Measurements from ENCODE around the gene LMBR1L. TPM values are rescaled to one million over a fixed set of nuclear protein-coding genes. Genes with fewer than 3 reads are reported as not detected.
"Not testable (repeated sequence)": the region's sequence is repeated elsewhere in the genome, so short reads cannot be mapped to it uniquely, and the experiment has no call there.

Gene LMBR1L
- total RNA-seq: 53.1 TPM

GRCh38 chr12:49110464-49111155 lies at the start of gene LMBR1L:
LMBR1L (minus strand) TSS chr12:49110847; CDS start chr12:49110555, 292 bp downstream.
- peak; percentile 98 for DNase-seq (ENCODE audit: low spot score)

GRCh38 chr12:49160399-49160798 lies 49.8 kb upstream of the LMBR1L start:
- DNase-seq (ENCODE audit: low spot score): no peak

GRCh38 chr12:49154221-49154620 lies 43.6 kb upstream of the LMBR1L start:
- no peak for DNase-seq (ENCODE audit: low spot score)

GRCh38 chr12:49147384-49147783 lies 36.7 kb upstream of the LMBR1L start:
- DNase-seq (ENCODE audit: low spot score): no peak

GRCh38 chr12:49146406-49146805 lies 35.8 kb upstream of the LMBR1L start:
- DNase-seq (ENCODE audit: low spot score): no peak

- no peak for DNase-seq (ENCODE audit: low spot score)
Measured at GRCh38 chr12:49144384-49144783, 33.7 kb upstream of the LMBR1L start.

GRCh38 chr12:49138999-49139398 lies 28.4 kb upstream of the LMBR1L start:
- DNase-seq (ENCODE audit: low spot score): no peak

- no peak for DNase-seq (ENCODE audit: low spot score)
Measured at GRCh38 chr12:49138587-49138986, 27.9 kb upstream of the LMBR1L start.

GRCh38 chr12:49137476-49137875 lies 26.8 kb upstream of the LMBR1L start:
- DNase-seq (ENCODE audit: low spot score): no peak

GRCh38 chr12:49136997-49137396 lies 26.4 kb upstream of the LMBR1L start:
- DNase-seq (ENCODE audit: low spot score): not testable (repeated sequence)

GRCh38 chr12:49133590-49133989 lies 22.9 kb upstream of the LMBR1L start:
- DNase-seq (ENCODE audit: low spot score): no peak

- no peak for DNase-seq (ENCODE audit: low spot score)
Measured at GRCh38 chr12:49133014-49133413, 22.4 kb upstream of the LMBR1L start.

GRCh38 chr12:49131894-49132461 lies 21.3 kb upstream of the LMBR1L start:
- DNase-seq (ENCODE audit: low spot score): no peak

GRCh38 chr12:49131051-49131893 lies 20.6 kb upstream of the LMBR1L start, which contains the start of gene TUBA1B:
TUBA1B (minus strand) TSS chr12:49131395; CDS start chr12:49131300, 95 bp downstream.
- peak; percentile 91 for DNase-seq (ENCODE audit: low spot score)

GRCh38 chr12:49130151-49131050 lies 19.8 kb upstream of the LMBR1L start:
- DNase-seq (ENCODE audit: low spot score): peak; percentile 95

- DNase-seq (ENCODE audit: low spot score): no peak
Measured at GRCh38 chr12:49129332-49130150, 18.9 kb upstream of the LMBR1L start.

- not testable (repeated sequence) for DNase-seq (ENCODE audit: low spot score)
Measured at GRCh38 chr12:49127971-49128370, 17.3 kb upstream of the LMBR1L start.

GRCh38 chr12:49126852-49127763 lies 16.5 kb upstream of the LMBR1L start:
- no peak for DNase-seq (ENCODE audit: low spot score)

- DNase-seq (ENCODE audit: low spot score): peak; percentile 41
Measured at GRCh38 chr12:49121047-49121696, 10.5 kb upstream of the LMBR1L start.
